GM19240 (cell line): ENCODE data around the gene MANBA.

ENCODE experiments used
- DNase-seq: peaks from one replicate; pipeline ENCODE4 v3.0.0; 2011; ENCODE audit warnings: low spot score; ENCODE audit not compliant: insufficient read length

The MANBA gene

DNA sequence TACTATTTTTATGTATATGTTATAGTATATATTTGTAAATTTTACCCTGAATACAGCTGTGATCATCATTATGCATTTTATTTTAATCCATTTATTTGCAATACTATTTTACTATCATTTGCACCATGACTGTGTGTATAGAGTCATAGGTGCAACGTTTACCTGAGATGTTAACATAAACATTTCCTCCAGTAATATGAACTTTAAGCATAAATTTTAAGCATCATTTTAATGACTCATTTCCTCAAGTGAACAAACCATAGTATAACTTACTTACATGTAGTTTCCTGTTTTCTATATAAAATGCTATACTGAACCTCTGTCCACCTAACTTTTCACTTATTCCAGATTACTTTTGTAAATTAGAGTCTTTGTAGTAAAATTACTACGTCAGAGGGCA, 166.8 kb downstream of the MANBA start:
- no peak for DNase-seq

DNA sequence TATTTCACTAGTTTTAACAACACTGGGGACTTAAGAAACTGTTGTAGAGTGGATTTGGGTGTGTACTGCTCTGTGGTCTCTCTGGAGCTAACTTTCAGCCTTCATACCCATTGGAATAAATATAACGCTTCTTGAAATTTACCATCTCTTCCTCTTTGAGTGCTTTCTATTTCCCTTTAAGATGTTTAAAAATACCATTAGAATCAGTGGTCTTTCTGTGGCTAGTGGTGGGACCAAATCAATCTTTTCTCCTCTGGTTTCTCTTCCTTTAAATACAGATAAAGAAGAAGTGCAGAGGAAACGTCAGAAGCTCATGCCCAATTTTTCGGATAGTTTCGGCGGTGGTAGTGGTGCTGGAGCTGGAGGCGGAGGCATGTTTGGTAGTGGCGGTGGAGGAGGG, 167.6 kb downstream of the MANBA start:
- no peak for DNase-seq

DNA sequence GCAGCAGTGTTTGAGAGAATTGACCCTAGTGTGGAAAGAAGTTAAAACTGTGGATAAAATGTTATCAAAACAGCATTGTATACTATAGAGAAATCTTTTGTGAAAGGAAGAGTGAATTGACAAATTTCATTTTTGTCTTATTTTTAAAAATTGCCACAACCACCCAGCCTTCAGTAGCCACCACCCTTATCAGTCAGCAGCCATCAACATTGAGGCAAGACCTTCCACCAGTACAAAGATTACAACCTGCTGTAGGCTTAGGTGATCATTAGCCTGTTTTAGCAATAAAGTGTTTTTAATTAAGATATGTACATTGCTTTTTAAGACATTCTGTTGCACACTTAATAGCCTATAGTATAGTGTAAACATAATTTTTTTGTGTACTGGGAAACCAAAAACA, 168.5 kb downstream of the MANBA start:
- no peak for DNase-seq

DNA sequence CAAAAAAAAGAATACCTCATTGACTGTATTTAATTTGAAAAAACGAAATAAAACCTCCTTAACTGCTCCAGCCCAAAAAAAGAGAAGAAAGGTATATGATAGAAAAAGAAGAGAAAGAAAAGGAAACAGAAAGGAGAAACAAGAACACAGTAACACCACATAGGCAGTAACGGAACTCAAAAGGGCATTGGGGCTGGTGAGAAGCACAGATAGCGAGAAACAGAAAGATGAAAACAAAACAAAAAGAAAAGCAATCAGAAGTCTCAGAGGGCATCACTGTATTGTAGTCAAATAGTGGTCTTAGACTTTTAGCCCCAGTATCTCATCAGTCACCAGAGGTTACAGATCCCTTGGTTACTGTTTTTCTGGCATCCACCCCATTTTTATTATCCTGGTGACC, 171.0 kb downstream of the MANBA start:
- DNase-seq, result no peak

DNA sequence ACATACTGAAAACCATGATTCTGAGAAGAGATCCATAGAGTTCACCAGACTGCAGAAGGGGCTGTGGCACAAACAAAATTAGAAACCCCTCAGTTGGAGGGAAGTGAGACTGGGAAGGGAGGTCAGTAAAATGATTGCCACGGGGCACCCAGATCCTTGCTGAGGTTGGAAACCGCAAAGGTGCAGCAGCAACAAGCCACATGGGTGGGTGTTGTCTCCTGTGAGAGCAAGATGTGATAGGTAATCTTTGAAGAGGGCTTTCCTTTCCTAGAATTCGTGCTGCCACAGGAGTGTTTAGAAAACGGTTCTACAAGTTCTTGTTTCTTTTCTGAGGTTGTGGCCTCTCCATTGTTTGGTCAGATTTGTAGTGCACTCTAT, 174.1 kb downstream of the MANBA start:
- DNase-seq, result no peak

DNA sequence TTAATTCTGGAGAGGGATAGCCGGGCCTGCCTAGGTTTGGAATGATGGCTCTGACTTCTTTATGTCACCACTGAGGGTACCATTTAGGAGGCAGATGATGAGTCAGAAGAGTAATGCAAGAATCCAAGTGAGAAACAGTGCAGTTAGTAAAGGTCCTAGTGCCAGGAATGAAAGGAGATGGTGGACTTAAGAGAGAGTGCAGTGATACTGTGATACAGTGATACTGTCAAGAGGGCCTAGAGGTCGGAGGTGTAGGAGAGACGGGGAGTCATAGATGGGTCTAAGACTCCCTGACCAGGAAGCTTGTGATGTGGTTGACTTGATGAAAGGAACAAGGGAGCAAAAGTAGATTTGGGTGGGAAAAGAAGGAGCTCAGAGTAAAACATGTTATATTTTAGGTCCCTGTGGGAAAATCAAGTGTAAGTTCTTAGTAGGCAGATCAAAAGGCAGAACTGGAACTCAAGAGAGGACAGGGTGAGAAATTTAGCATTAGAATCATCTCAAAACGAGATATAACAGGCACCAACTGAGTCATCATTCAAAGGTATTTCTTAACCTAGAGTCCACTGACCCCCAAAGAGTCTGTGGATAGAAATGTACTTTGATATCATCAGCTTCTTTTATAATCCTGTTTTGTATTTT, 174.6 kb downstream of the MANBA start:
- no peak for DNase-seq

DNA sequence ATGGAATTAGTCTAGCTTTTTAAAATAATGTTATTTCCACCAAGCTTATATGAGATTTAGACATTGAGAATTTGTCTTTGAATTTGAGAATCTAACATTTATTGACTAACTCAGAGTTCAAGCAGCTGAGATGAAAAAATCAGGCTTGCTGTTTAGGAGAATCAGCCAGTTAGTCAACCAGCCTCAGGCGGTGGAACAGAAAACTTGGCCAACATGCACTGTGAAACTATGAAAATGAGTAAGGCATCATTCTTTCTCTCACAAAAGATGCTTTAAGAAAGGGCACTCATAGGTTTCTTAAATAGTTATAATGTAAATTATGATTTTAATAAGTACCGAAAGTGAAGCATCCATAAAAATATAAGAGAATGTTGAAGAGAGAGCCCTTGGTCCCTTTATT, 175.4 kb downstream of the MANBA start:
- no peak for DNase-seq

DNA sequence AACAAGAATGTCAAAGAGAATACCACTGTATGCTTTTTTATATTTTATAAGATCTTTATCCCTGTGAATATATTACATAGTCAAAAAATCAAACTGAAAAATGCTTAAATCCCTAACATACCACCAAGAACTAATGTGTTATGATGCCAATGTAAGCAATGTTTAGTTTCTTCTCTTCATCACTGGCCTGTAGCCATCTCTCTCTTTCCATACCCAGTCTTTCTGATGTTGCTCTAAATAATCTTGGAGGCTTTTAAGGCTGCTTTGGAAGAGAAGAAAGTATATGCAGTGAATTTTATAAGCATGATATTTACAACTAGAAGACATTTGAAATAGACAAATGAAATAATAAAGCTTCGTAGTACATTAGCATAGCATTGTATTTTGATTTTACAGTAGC, 176.7 kb downstream of the MANBA start:
- no peak for DNase-seq
